OCI-LY7 (cell line): Measurements from ENCODE around the gene DNAH6. TPM values are rescaled to one million over a fixed set of nuclear protein-coding genes. Genes with fewer than 3 reads are reported as not detected.

Experiments used
- BruUV-seq: library from RNA; stranded (reverse); fragments of 400-500 nt; replicated peaks from 2 replicates; lab custom pipeline; 2021; lab: Mats Ljungman, UMichigan
- CTCF ChIA-PET: fragments of 300-600 bp; sonication (Branson Sonifier 250); formaldehyde crosslinking; loops from one replicate; lab custom pipeline; 2022; ENCODE audit warnings: antibody characterized with exemption; ENCODE audit not compliant: unreplicated experiment; lab: Charles Lee
- POLR2A ChIA-PET: fragments of 300-600 bp; sonication (Branson Sonifier 250); formaldehyde crosslinking; loops from one replicate; lab custom pipeline; 2022; ENCODE audit warnings: antibody characterized with exemption; lab: Charles Lee
- DNase-seq: peaks from one replicate; pipeline ENCODE4 v3.0.0-alpha.2; 2015; ENCODE audit warnings: low spot score
- H2AFZ ChIP-seq: fragments of 200-600 bp; sonication (generic), shearing (Covaris generic); 2 replicates; pipeline ENCODE4 v1.6.1; 2014; ENCODE audit warnings: mild to moderate bottlenecking, antibody characterized with exemption, low read length, moderate library complexity
- H3K27ac ChIP-seq: fragments of 200-600 bp; sonication (generic); 2 replicates; pipeline ENCODE4 v1.5.1; 2014; ENCODE audit warnings: mixed run types, low read depth, mild to moderate bottlenecking, moderate library complexity, low read length, inconsistent platforms; ENCODE audit not compliant: poor library complexity, severe bottlenecking
- H3K36me3 ChIP-seq: fragments of 200-600 bp; sonication (generic); 2 replicates; pipeline ENCODE4 v1.6.1; 2014; ENCODE audit warnings: mild to moderate bottlenecking, antibody characterized with exemption, low read length, moderate library complexity, mixed read lengths; ENCODE audit not compliant: insufficient read depth
- H3K4me1 ChIP-seq: fragments of 200-600 bp; sonication (generic); 2 replicates; pipeline ENCODE4 v1.5.1; 2014; ENCODE audit warnings: mild to moderate bottlenecking, low read length; ENCODE audit not compliant: insufficient read depth, poor library complexity, severe bottlenecking
- H3K4me2 ChIP-seq: fragments of 200-600 bp; sonication (generic); 2 replicates; pipeline ENCODE4 v1.6.1; 2014; ENCODE audit warnings: mild to moderate bottlenecking, low read length
- H3K4me3 ChIP-seq: fragments of 200-600 bp; sonication (generic); 2 replicates; pipeline ENCODE4 v1.5.1; 2014; ENCODE audit warnings: mild to moderate bottlenecking, low read depth, low read length; ENCODE audit not compliant: poor library complexity, severe bottlenecking
- H3K79me2 ChIP-seq: fragments of 200-600 bp; sonication (generic); 2 replicates; pipeline ENCODE4 v1.6.1; 2016; ENCODE audit warnings: low read depth, mild to moderate bottlenecking, low read length, moderate library complexity, mixed read lengths; ENCODE audit not compliant: insufficient read depth
- H3K9me2 ChIP-seq: fragments of 200-600 bp; sonication (generic); 2 replicates; pipeline ENCODE4 v1.6.1; 2016; ENCODE audit warnings: mild to moderate bottlenecking, low read length, mixed read lengths; ENCODE audit not compliant: insufficient read depth
- H3K9me3 ChIP-seq: fragments of 200-600 bp; sonication (generic); 2 replicates; pipeline ENCODE4 v1.6.1; 2014; ENCODE audit warnings: mild to moderate bottlenecking, mixed run types, low read length, mixed read lengths
- H4K20me1 ChIP-seq: fragments of 200-600 bp; sonication (generic); 2 replicates; pipeline ENCODE4 v1.6.1; 2014; ENCODE audit warnings: mild to moderate bottlenecking, antibody characterized with exemption, low read length, moderate library complexity, mixed read lengths; ENCODE audit not compliant: insufficient read depth
- CTCF ChIP-seq: fragments of 200-600 bp; sonication (generic); conservative IDR thresholded peaks from 2 replicates; pipeline ENCODE4 v1.5.1; 2014; ENCODE audit warnings: mild to moderate bottlenecking, antibody characterized with exemption, low read length, moderate library complexity, mixed read lengths
- EZH2phosphoT487 ChIP-seq: fragments of 200-600 bp; sonication (generic); IDR thresholded peaks from 2 replicates; pipeline ENCODE4 v1.6.1; 2018; ENCODE audit warnings: low read depth, borderline replicate concordance, mild to moderate bottlenecking, mixed run types, antibody characterized with exemption, low read length, moderate library complexity, mixed read lengths
- intact Hi-C: fragments of 100-400 bp; cut with micrococcal nuclease; formaldehyde crosslinking; loops from one replicate; pipeline ENCODE4 v1.10.0; 2022; ENCODE audit not compliant: unreplicated experiment
- total RNA-seq, 2 experiments: library from RNA; depleted of rRNA in 1 of 2; stranded (reverse); fragments of >200 nt in 1 of 2; shearing (Covaris generic) in 1 of 2; gene quantifications; 2 replicates each; pipeline ENCODE4 v1.2.3, GENCODE V29; 2014 to 2022

Gene DNAH6
- total RNA-seq, 2 experiments from 2014 or later, result 0.63 to 1.6 TPM

GRCh38 chr2:84749442-84749841 lies 233.1 kb downstream of the DNAH6 start:
- Histone ChIP-seq H3K9me2 (no peaks in the 10 kb centered on the region), H3K9me3 (no peaks in the 10 kb centered on the region), H3K4me2 (no peak overlapping the region), H3K4me3 (no peak overlapping the region), H2AFZ (no peak overlapping the region), H3K4me1 (no peaks in the 10 kb centered on the region), H3K27ac (no peak overlapping the region), H4K20me1 (no peaks in the 10 kb centered on the region), H3K36me3 (no peaks in the 10 kb centered on the region), H3K79me2 (no peaks in the 10 kb centered on the region)
- POLR2A ChIA-PET, result interaction anchor here (0.6 to 1.0 kb wide), 4 partner anchors 8 to 687 kb away, joined by 3 to 6 read pairs (median 4); no protein-coding TSS in a partner anchor
- intact Hi-C loops, result no loop called here
- no TSS peak for BruUV-seq
- no peak for TF ChIP-seq CTCF
- TF ChIP-seq EZH2phosphoT487, result no peak
- CTCF ChIA-PET, result no interaction called here
- no peak for DNase-seq

DNA sequence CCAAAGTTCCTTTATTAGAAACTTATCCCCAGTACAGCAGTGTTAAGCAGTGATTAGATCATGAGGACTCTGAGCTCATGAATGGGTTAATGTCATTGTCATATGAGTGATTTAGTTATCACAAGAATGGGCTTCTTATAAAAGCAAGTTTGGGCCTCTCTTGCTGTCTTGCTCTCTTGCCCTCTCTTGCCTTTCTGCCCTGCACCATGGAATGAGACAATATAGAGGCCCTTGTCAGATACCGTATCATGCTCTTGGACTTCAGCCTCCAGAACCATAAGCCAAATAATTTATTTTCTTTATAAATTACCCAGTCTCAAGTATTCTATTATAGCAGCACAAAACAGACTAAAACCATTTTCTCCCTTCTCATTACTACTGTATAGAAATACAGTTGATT lies 238.8 kb downstream of the DNAH6 start:
- no TSS peak for BruUV-seq
- Histone ChIP-seq H4K20me1 (no peaks in the 10 kb centered on the region), H3K4me1 (no peaks in the 10 kb centered on the region), H3K9me2 (no peaks in the 10 kb centered on the region), H2AFZ (no peak overlapping the region), H3K79me2 (no peaks in the 10 kb centered on the region), H3K9me3 (no peaks in the 10 kb centered on the region), H3K4me2 (no peak overlapping the region), H3K4me3 (no peak overlapping the region), H3K27ac (no peak overlapping the region), H3K36me3 (no peaks in the 10 kb centered on the region)
- intact Hi-C loops, result no loop called here
- ChIA-PET CTCF (no interaction called here), POLR2A (no interaction called here)
- TF ChIP-seq CTCF, result no peak
- no peak for TF ChIP-seq EZH2phosphoT487
- DNase-seq, result no peak

DNA sequence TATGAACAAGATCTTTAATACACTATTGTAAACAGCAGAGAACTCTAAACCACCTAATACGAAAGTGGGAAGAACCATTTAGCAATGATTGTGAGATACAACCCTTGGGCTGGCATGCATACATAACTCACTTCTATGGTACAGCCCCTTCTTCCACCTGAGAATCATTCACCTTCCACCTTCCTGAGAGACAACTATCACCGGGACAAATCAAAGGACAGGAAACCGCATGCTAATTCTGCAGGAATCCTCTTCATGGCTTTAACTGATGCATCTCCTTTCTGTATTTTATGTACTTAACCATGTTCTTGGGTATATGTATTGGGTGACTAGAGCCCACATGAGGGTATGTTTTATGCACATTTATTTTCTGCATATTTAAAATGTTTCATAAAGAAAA lies 241.3 kb downstream of the DNAH6 start:
- no peak overlapping the region for H3K4me2 ChIP-seq
- no peaks in the 10 kb centered on the region for H3K9me2 ChIP-seq
- intact Hi-C loops, result no loop called here
- H3K9me3 ChIP-seq, result no peaks in the 10 kb centered on the region
- H2AFZ ChIP-seq, result no peak overlapping the region
- no peaks in the 10 kb centered on the region for H3K4me1 ChIP-seq
- BruUV-seq, result no TSS peak
- ChIA-PET CTCF (no interaction called here), POLR2A (no interaction called here)
- no peaks in the 10 kb centered on the region for H4K20me1 ChIP-seq
- H3K79me2 ChIP-seq, result no peaks in the 10 kb centered on the region
- no peak overlapping the region for H3K27ac ChIP-seq
- no peaks in the 10 kb centered on the region for H3K36me3 ChIP-seq
- DNase-seq, result no peak
- TF ChIP-seq CTCF (no peak), EZH2phosphoT487 (no peak)
- H3K4me3 ChIP-seq, result no peak overlapping the region
